ENCODE data around the gene MRGPRX4.

DNA sequence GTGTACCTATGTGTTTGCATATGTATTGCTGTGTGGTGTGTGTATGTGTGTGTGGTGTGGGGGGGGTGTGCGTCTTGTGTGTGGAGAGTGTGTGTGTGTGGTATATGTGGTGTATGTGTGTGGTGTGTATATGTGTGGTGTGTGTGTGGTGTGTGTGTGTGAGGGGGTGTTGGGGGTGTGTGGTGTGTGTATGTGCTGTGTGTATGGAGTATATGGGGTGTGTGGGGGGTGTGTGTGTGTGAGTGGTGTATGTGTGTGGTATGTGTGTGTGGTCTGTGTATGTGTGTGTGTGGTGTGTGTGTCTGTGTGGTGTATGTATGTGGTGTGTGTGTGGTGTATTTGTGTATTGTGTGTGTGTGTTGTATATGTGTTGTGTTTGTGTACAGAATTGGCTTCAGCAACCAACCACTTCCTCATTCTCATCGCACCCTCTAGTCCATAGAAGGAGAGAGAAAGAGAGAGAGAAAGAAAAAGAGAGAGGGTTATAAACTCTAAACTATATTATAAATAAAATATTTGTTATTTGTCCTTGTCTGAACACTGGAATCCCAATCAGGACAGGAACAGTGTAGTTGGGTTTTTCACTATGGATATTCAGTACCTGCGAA is 50.3 kb downstream of the MRGPRX4 start:
- TF ChIP-seq CEBPB (IDR thresholded peaks at IDR 0.05) (no peak), YY1 (IDR thresholded peaks at IDR 0.05; ENCODE audit: low read depth) (no peak), EP300 (IDR thresholded peaks at IDR 0.05; ENCODE audit: borderline replicate concordance) (no peak), TCF12 (IDR thresholded peaks at IDR 0.05; ENCODE audit: low read depth) (no peak), TAF1 (IDR thresholded peaks at IDR 0.05; ENCODE audit: low read depth) (no peak), RAD21 (IDR thresholded peaks at IDR 0.05; ENCODE audit: low read depth) (no peak), CREB1 (IDR thresholded peaks at IDR 0.05; ENCODE audit: low read depth) (no peak), MAX (IDR thresholded peaks at IDR 0.05) (no peak), ZBTB7A (IDR thresholded peaks at IDR 0.05; ENCODE audit: low read depth) (no peak), NFIC (IDR thresholded peaks at IDR 0.05) (no peak), FOXM1 (IDR thresholded peaks at IDR 0.05; ENCODE audit: borderline replicate concordance, low read depth) (no peak), EGR1 (IDR thresholded peaks at IDR 0.05) (no peak), TEAD4 (IDR thresholded peaks at IDR 0.05) (no peak)
- TF ChIP-seq, protein P1, sequence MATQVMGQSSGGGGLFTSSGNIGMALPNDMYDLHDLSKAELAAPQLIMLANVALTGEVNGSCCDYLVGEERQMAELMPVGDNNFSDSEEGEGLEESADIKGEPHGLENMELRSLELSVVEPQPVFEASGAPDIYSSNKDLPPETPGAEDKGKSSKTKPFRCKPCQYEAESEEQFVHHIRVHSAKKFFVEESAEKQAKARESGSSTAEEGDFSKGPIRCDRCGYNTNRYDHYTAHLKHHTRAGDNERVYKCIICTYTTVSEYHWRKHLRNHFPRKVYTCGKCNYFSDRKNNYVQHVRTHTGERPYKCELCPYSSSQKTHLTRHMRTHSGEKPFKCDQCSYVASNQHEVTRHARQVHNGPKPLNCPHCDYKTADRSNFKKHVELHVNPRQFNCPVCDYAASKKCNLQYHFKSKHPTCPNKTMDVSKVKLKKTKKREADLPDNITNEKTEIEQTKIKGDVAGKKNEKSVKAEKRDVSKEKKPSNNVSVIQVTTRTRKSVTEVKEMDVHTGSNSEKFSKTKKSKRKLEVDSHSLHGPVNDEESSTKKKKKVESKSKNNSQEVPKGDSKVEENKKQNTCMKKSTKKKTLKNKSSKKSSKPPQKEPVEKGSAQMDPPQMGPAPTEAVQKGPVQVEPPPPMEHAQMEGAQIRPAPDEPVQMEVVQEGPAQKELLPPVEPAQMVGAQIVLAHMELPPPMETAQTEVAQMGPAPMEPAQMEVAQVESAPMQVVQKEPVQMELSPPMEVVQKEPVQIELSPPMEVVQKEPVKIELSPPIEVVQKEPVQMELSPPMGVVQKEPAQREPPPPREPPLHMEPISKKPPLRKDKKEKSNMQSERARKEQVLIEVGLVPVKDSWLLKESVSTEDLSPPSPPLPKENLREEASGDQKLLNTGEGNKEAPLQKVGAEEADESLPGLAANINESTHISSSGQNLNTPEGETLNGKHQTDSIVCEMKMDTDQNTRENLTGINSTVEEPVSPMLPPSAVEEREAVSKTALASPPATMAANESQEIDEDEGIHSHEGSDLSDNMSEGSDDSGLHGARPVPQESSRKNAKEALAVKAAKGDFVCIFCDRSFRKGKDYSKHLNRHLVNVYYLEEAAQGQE (IDR thresholded peaks at IDR 0.05; ENCODE audit: low read depth) = no peak
